Measurements from ENCODE around the gene CPEB2.
"Not testable (repeated sequence)": the region's sequence is repeated elsewhere in the genome, so short reads cannot be mapped to it uniquely, and the experiment has no call there.

Gene CPEB2

GRCh38 chr4:15084780-15085179 is 82.5 kb downstream of the CPEB2 start:
- TF ChIP-seq ZNF70 (CRISPR knock-in tag; IDR thresholded peaks at IDR 0.05) (no peak), ISL1 (CRISPR knock-in tag; IDR thresholded peaks at IDR 0.05) (no peak), ZNF8 (CRISPR knock-in tag; IDR thresholded peaks at IDR 0.05) (no peak), PPARA (CRISPR knock-in tag; IDR thresholded peaks at IDR 0.05; ENCODE audit: borderline replicate concordance) (no peak), PATZ1 (CRISPR knock-in tag; IDR thresholded peaks at IDR 0.05; ENCODE audit: borderline replicate concordance) (no peak), RARB (CRISPR knock-in tag; IDR thresholded peaks at IDR 0.05) (no peak), ZFP3 (CRISPR knock-in tag; IDR thresholded peaks at IDR 0.05) (no peak), TOX (CRISPR knock-in tag; IDR thresholded peaks at IDR 0.05; ENCODE audit: borderline replicate concordance) (no peak), OSR1 (CRISPR knock-in tag; IDR thresholded peaks at IDR 0.05) (no peak), TCF4 (CRISPR knock-in tag; IDR thresholded peaks at IDR 0.05; ENCODE audit: borderline replicate concordance) (no peak), ESRRG (CRISPR knock-in tag; IDR thresholded peaks at IDR 0.05) (no peak), ZFP30 (CRISPR knock-in tag; IDR thresholded peaks at IDR 0.05) (no peak), ARNTL (CRISPR knock-in tag; IDR thresholded peaks at IDR 0.05; ENCODE audit: borderline replicate concordance, low read depth) (no peak), BACH2 (CRISPR knock-in tag; IDR thresholded peaks at IDR 0.05; ENCODE audit: borderline replicate concordance) (no peak)
- no peak for ATAC-seq

- ATAC-seq: not testable (repeated sequence)
These were observed 83.5 kb downstream of the CPEB2 start for GRCh38 chr4:15085762-15086161.

- ATAC-seq: not testable (repeated sequence)
These were observed 84.0 kb downstream of the CPEB2 start for GRCh38 chr4:15086259-15086658.

GRCh38 chr4:15088394-15089035 is 86.2 kb downstream of the CPEB2 start:
- TF ChIP-seq GLIS3 (CRISPR knock-in tag; IDR thresholded peaks at IDR 0.05) (no peak), ESRRG (CRISPR knock-in tag; IDR thresholded peaks at IDR 0.05) (no peak), PATZ1 (CRISPR knock-in tag; IDR thresholded peaks at IDR 0.05; ENCODE audit: borderline replicate concordance) (no peak), ZNF565 (CRISPR knock-in tag; conservative IDR thresholded peaks at IDR 0.05; ENCODE audit: low read depth) (no peak), ZFP3 (CRISPR knock-in tag; IDR thresholded peaks at IDR 0.05) (no peak), SNAI2 (CRISPR knock-in tag; IDR thresholded peaks at IDR 0.05) (no peak), ZC3H10 (CRISPR knock-in tag; IDR thresholded peaks at IDR 0.05) (no peak), ZNF70 (CRISPR knock-in tag; IDR thresholded peaks at IDR 0.05) (no peak), ZNF8 (CRISPR knock-in tag; IDR thresholded peaks at IDR 0.05) (no peak), TOX (CRISPR knock-in tag; IDR thresholded peaks at IDR 0.05; ENCODE audit: borderline replicate concordance) (no peak), CSRNP3 (CRISPR knock-in tag; IDR thresholded peaks at IDR 0.05) (no peak), ARNTL (CRISPR knock-in tag; IDR thresholded peaks at IDR 0.05; ENCODE audit: borderline replicate concordance, low read depth) (no peak), CSDC2 (CRISPR knock-in tag; IDR thresholded peaks at IDR 0.05) (no peak)

GRCh38 chr4:15089979-15090378 is 87.7 kb downstream of the CPEB2 start:
- ATAC-seq: no peak
- no peak for TF ChIP-seq ISL1 (CRISPR knock-in tag; IDR thresholded peaks at IDR 0.05)

More at GRCh38 chr4:15088394-15089035, 86.2 kb downstream of the CPEB2 start:
- ATAC-seq: no peak

- no peak for ATAC-seq
- no peak for TF ChIP-seq RARB (CRISPR knock-in tag; IDR thresholded peaks at IDR 0.05)
- TF ChIP-seq CSDC2 (CRISPR knock-in tag; IDR thresholded peaks at IDR 0.05): no peak
- TF ChIP-seq POU6F1 (CRISPR knock-in tag; IDR thresholded peaks at IDR 0.05; ENCODE audit: borderline replicate concordance, low read depth): no peak
- TF ChIP-seq CREB5 (CRISPR knock-in tag; IDR thresholded peaks at IDR 0.05; ENCODE audit: low read depth): no peak
- no peak for TF ChIP-seq ZNF8 (CRISPR knock-in tag; IDR thresholded peaks at IDR 0.05)
- TF ChIP-seq ESRRG (CRISPR knock-in tag; IDR thresholded peaks at IDR 0.05): no peak
- TF ChIP-seq ZFP30 (CRISPR knock-in tag; IDR thresholded peaks at IDR 0.05): no peak
- TF ChIP-seq OSR1 (CRISPR knock-in tag; IDR thresholded peaks at IDR 0.05): no peak
- TF ChIP-seq ZFP3 (CRISPR knock-in tag; IDR thresholded peaks at IDR 0.05): no peak
- no peak for TF ChIP-seq PPARA (CRISPR knock-in tag; IDR thresholded peaks at IDR 0.05; ENCODE audit: borderline replicate concordance)
These were observed 98.1 kb downstream of the CPEB2 start for GRCh38 chr4:15100380-15100779.

Measured in SK-N-SH treated with all-trans-retinoic acid at 6 μM for 48 hours (cell line).